DMS114 treated with DMSO at 0.1 percent for 48 hours (cell line): ENCODE data around the gene ERI3.

ENCODE experiments used
- DNase-seq: peaks from one replicate; lab custom pipeline; 2025; ENCODE audit not compliant: unreplicated experiment; lab: John Stamatoyannopoulos, UW

ERI3 gene

DNA sequence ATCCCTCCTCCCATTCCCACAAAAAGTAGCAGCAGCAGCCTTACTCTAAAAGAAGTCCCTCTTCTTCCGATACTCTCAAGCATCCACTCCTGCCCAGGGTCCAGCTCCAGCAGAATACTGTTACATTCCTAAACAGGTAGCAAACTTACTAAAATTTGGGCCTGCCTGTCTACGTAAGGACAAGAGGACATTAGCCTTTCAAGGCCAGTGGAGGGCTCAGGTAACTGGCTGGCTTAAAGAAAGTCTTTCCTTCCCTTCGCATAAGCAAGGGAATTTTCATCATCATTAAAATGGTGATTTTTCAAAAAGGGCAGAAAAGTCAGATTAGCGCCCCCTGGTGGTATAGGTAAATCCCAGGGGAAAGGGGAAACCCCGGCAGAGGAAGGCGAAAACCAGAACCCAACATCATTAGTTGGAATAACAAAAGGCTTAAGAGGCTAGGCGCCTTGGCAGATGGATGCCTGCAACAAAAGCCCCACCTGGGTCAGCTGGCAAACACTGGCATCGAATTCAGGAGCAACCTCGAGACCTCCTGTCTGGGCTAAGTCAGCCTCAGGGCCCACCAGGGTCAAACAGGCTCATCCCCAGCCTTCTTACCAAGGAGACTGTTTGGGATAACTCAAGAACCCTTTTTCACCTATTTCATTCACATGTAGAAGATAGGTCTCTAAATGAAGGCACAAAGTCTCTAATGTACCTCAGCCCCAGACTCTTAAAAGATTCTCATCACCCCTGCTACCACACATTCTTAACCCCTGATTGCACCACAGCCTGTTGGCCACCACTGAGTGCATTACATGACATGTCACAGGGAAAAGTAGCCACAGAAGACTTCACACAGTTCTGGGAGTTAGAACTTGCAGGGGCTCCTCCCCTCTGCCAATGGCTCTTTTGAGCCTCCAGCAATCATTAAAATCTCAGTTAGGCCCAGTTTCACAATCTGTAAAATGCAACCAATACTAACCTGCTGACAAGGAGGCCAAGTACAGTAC lies 36.7 kb downstream of the ERI3 start:
- peak; percentile 8 for DNase-seq

DNA sequence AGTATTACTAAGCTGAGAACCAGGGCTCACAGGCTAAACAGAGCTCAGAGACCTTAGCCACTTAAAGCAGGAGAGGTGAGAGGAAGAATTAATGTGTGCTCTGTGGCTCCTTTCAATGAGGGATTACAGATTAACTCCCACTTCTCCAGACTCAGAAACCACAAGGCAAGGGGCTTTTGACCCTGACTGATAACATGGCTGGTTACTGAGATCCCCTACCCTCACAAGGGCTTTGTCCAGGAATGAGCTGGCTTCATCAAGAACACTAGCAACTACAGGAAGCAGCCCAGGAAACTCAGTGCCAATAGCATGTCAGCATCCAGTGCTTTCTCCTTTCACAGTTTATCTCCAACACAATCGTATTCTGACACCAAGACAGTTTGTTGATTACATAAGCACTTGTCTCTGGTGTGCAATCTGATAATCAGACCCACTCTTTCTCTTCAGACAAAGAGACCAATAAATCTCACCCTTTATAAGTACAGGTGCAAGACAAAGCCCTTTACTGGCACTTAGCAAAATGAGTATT lies 38.8 kb downstream of the ERI3 start:
- DNase-seq = no peak

GRCh38 chr1:44315521-44315920 lies 39.5 kb downstream of the ERI3 start:
- no peak for DNase-seq

DNA sequence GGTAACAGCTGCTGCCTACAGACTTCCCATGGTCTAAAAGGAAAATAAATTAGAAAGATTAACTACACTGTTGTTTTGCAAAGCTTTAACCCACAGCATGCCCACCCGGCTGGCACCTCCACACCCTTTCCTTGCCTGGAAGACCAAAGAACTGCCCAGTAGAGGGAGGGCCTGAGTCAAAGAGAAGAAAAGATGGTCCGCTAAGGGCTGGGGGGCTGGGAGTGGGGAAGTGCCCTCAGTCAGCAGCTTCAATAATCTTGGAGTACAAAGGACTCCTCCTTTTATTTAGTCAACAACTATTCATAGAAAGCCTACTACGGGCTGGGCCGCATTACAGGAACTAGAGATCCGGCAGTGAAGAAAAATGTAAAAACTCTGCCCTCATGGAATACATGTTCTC lies 40.6 kb downstream of the ERI3 start:
- no peak for DNase-seq

- no peak for DNase-seq
Measured at GRCh38 chr1:44313265-44313918, 41.7 kb downstream of the ERI3 start.

DNA sequence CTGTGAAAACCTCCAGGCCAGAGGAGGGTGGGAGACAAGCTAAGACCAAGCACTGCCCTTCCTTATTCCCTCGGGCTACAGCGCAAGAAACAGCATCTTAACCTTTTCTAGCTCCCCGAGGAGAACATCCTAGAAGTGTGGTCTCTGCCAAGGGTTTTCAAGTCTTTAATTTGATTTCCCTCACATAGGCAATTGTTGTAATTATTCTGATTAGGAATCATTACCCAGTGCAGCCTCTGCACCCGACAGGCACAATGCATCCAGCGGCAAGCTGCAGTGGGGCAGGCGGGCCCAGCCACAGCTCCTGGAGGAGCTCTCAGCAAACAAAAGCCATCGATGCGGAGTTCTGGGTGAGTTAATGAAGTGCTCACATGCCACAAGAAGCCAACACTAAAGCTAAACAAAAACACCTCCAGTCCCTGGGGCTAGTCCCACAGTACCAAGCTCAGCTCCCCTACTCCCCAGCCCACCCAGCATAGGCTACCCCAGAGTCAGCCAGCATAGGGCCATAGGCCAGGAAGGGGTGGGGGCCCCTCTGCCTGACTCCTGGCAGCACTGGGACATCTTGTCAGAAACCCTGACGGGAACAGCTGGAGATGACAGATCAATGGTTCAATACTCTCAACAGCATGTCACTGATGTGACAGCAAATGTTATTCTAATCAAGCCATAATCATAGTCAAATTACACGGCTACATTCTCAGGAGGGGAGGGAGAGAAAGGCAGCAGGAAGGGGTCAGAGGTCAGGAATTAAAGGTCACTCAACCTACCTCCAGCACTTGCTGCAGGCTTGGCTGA lies 42.5 kb downstream of the ERI3 start:
- DNase-seq = no peak

DNA sequence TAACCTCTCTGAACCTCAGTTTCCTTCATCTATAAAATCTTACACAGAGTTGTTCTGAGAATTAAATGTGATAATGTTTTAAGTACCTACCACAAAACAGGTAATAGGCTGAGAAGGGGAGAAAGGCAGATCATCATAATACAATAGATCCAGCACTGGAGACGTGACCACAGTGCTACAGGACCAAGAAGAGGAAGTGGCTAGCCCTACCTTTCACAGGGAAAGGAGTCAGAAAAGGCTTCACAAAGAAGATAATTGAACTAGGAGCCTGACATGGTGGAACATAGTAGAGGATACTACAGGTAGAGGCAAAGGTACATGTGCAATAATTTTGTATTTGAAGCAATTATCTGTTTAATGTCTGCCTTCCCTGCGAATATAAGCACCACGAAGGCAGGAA lies 45.1 kb downstream of the ERI3 start:
- no peak for DNase-seq

DNA sequence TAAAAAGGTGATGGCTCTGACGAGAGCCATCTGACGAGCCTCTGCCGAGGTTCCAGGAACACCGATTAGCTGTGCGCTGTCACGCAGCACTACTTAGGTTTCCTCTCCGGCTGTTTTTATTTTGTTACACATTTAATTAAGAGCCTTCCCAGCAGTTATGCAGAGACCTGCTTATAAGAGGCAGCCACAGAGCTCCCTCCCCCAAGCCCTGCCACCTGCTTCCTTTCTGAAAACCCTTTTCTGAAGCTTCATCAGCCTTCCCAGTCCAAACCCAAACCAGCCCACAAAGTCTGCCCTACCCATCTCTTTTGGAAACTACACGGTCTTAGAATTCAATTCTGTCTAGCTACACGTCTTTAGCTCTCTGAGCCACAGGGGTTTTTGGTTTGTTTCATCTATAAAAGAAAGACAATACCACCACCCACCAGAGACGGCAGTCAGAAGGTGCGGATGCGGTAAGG lies 49.1 kb downstream of the ERI3 start:
- no peak for DNase-seq

DNA sequence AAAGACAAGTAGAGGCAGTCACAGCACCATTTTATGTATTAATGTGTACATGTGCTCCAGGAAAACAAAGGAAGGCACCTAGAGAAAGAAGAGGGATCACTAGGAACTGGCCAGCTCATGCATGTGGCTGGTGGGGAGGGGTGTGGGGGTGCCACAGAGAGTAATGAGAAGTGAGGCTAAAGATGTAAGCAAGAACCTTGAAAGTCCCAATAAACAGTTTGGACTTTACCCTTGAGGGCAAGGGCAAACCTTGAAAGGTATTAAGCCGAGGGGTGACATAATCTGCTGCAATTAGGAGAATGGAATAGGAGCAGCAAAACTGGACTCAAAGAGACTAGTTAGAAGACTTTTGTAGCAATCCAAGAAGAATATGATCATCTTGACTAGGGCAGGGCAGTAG lies 51.5 kb downstream of the ERI3 start:
- DNase-seq = no peak

- no peak for DNase-seq
Measured at GRCh38 chr1:44302541-44302940, 52.5 kb downstream of the ERI3 start.

- DNase-seq = no peak
Measured at GRCh38 chr1:44301442-44301841, 53.6 kb downstream of the ERI3 start.

- DNase-seq = no peak
Measured at GRCh38 chr1:44300852-44301251, 54.2 kb downstream of the ERI3 start.

DNA sequence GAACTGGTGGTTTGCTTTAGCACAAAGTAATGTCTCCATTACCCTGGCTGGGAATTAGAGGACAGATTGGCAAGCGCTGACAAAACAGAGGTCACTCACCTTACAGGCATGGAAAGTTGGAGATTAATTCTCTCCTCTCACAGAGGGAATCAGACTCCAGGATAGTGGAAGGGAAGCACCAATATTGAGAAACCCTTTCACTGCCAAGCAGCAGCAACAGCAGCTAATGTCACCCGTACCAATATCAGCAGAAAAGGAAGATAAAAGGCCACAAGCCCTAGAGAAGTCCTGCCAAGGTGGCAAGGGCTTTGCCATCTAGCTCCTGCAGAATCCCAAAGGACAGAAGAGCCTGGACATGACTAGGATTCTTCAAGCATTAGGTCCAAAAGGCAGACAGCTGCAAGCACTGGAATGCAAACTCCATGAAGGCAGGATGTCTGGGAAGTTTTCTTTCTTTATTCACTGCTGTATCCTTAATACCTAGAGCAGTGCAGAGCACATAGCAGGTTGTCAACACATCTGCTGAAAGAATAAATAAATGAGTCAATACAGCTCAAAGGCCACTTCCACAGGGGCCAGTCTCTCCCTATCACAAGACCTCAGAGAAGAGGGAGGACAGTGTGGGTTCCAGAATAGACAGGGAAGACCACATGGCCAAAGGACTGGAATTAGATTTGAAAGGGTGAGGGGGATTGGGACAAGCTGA lies 57.2 kb downstream of the ERI3 start:
- no peak for DNase-seq

DNA sequence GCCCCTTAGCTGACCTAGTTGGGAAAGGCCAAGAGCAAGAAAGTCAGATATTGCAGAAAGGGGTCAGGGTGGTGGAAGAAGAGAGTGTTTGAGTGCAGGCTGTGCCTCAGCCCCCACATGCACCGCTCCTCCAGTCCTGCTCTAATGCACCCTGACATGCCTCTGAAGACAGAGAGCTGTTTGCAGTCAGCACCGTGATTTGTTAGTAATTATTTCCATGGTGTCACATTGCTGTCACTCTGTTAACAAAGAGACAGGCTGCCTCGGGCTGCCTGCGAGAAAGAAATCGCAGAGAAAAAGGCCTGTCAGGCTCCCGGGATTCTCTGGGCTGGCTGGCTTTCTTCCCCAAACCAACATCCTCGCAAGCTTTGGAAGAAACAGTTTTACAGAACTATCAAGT lies 58.3 kb downstream of the ERI3 start:
- DNase-seq = no peak

DNA sequence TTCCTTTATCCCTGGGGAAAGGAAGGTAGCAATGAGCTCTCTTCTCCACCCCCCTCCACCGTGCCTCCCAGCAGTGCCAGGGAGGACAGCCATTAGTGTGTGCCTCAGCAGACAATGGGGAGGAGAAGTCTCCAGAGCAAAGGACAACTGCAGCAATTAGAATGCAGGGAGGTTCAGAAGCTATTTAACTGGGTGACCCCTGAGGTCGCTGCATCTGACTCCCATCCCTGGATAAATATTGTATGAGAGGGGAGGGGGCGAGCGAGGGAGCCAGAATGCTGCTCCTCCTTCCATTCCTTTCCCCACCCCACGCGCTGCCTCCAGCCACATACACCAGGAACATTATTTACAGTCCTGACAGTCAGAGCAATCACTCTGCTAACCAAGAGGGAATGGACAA lies 59.0 kb downstream of the ERI3 start:
- no peak for DNase-seq

DNA sequence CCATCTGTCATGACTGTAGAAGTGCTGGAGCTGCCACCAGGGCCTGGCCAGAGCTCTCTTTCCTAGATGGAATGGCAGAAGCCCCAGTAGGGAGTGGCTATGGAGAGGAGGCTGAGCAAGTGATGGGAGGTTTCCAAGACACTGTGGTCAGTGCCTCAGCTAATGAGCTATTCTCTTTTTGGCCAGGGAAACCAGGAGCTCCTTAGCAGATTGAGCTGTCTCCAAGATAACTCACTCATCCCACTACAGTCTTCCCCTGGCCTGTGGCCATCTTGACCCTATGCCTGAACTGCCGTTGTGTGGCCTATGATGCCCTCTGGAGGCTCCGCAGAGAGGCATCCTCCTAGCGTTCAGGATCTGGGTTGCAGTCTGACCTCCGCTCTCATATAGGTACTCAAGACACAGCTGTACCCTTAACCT lies 60.5 kb downstream of the ERI3 start:
- DNase-seq = no peak

DNA sequence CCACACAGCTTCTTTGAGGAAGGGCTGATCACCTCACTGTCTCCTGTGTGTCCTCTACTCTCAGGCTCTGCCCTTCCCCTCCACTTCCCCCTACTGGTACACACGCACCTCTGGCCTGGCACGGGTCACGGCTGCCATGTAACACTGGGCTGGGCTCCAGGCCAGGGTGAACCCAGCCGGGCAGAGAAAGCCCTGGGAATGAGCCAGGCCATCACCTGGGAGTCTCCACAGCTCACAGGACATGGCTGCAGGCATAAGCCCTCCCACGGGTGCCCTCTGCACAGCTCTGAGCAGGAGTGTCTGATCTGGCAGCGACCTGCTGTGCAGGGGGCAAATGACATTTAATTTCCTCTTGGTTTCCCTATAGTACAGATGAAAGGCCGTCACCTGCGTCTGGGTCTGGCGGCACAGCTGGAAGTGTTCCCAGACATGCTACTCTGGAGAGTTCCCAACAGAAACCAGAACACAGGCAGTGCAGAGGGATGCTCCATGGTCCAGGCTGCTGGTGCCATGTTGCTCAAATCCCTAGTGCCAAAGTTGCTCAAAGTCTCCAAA lies 61.2 kb downstream of the ERI3 start:
- no peak for DNase-seq

- DNase-seq = no peak
Measured at GRCh38 chr1:44292651-44293050, 62.4 kb downstream of the ERI3 start.

GRCh38 chr1:44290250-44291094 lies 64.6 kb downstream of the ERI3 start:
- no peak for DNase-seq
